HEK293 (cell line): Measurements from ENCODE around the gene THPO.

ENCODE experiments used
- SALL2 ChIP-seq: fragments of 450-650 bp; formaldehyde crosslinking; IDR thresholded peaks from 2 replicates; pipeline ENCODE4 v1.5.0; 2017; ENCODE audit warnings: missing biosample characterization, mild to moderate bottlenecking, missing genetic modification characterization, borderline replicate concordance
- ZNF138 ChIP-seq: fragments of 450-650 bp; formaldehyde crosslinking; IDR thresholded peaks from 2 replicates; pipeline ENCODE4 v1.5.1; 2016; ENCODE audit warnings: missing biosample characterization, missing genetic modification characterization, borderline replicate concordance
- ZNF596 ChIP-seq: fragments of 450-650 bp; IDR thresholded peaks from 2 replicates; pipeline ENCODE4 v1.5.0; 2018; ENCODE audit warnings: missing biosample characterization, mild to moderate bottlenecking, missing genetic modification characterization, moderate library complexity
- TF ChIP-seq, protein P1 (sequence below): fragments of 450-650 bp; formaldehyde crosslinking; IDR thresholded peaks from 2 replicates; pipeline ENCODE4 v1.5.1; 2016; ENCODE audit warnings: missing biosample characterization, missing genetic modification characterization

GRCh38 chr3:184335291-184335660 lies 42.7 kb downstream of the THPO start:
- TF ChIP-seq SALL2 (tag by site-specific recombination) (no peak), ZNF138 (tag by site-specific recombination) (no peak), ZNF596 (no peak)
- TF ChIP-seq, protein P1, sequence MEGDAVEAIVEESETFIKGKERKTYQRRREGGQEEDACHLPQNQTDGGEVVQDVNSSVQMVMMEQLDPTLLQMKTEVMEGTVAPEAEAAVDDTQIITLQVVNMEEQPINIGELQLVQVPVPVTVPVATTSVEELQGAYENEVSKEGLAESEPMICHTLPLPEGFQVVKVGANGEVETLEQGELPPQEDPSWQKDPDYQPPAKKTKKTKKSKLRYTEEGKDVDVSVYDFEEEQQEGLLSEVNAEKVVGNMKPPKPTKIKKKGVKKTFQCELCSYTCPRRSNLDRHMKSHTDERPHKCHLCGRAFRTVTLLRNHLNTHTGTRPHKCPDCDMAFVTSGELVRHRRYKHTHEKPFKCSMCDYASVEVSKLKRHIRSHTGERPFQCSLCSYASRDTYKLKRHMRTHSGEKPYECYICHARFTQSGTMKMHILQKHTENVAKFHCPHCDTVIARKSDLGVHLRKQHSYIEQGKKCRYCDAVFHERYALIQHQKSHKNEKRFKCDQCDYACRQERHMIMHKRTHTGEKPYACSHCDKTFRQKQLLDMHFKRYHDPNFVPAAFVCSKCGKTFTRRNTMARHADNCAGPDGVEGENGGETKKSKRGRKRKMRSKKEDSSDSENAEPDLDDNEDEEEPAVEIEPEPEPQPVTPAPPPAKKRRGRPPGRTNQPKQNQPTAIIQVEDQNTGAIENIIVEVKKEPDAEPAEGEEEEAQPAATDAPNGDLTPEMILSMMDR = no peak
